HepG2 (cell line): Measurements from ENCODE around the gene INTS1. TPM values are rescaled to one million over a fixed set of nuclear protein-coding genes. Genes with fewer than 3 reads are reported as not detected.

Experiments
- ATAC-seq: fragments of 200-7000 bp; cut with Tn5 transposase; 3 replicates; pipeline ENCODE4 v1.9.1; 2020; ENCODE audit warnings: mild to moderate bottlenecking, moderate library complexity
- BruUV-seq: library from RNA; stranded (reverse); fragments of 400-500 nt; replicated peaks from 2 replicates; lab custom pipeline; 2021; lab: Mats Ljungman, UMichigan
- CTCF ChIA-PET: fragments of 300-600 bp; formaldehyde crosslinking; extraction: SDS; loops from one replicate; lab custom pipeline; 2021; ENCODE audit warnings: low total read pairs, inconsistent platforms, low intra/inter-chr PET ratio; lab: Yijun Ruan, JAX
- POLR2A ChIA-PET: fragments of 350-600 bp; sonication (Branson Sonifier 250); formaldehyde crosslinking; loops from one replicate; lab custom pipeline; 2020; ENCODE audit warnings: antibody characterized with exemption, inconsistent platforms; lab: Yijun Ruan, JAX
- DNase-seq: peaks from one replicate; pipeline ENCODE4 v3.0.0-alpha.2; 2015; ENCODE audit warnings: low spot score
- FAIRE-seq: peaks from 3 replicates; lab custom pipeline; 2011; peaks lifted over from hg19 to GRCh38; lab: Jason Lieb, UNC
- H2AFZ ChIP-seq: one replicate; pipeline ENCODE4 v1.6.1; 2011; ENCODE audit warnings: low read length, inconsistent platforms
- H3K27ac ChIP-seq: fragments of 300-600 bp; 3 replicates; pipeline ENCODE4 v1.8.0; 2011; ENCODE audit warnings: mixed run types, mild to moderate bottlenecking, mixed read lengths, low read length, inconsistent platforms; ENCODE audit not compliant: insufficient read depth; ENCODE audit errors: extremely low read length
- H3K27me3 ChIP-seq, 2 experiments: fragments of 200-600 bp in 1 of 2; 2 replicates in 1 of 2; 3 replicates in 1 of 2; pipeline versions ENCODE4 v1.6.0 to v1.8.0; 2011; ENCODE audit warnings: low read length in 2 of 2, mild to moderate bottlenecking in 2 of 2, moderate library complexity in 2 of 2, inconsistent platforms in 1 of 2; ENCODE audit not compliant: insufficient read depth in 2 of 2, control insufficient read depth in 1 of 2
- H3K36me3 ChIP-seq, 2 experiments: fragments of 200-600 bp in 1 of 2; replicated peaks in 1 of 2; 2 replicates in 1 of 2; 3 replicates in 1 of 2; pipeline versions ENCODE4 v1.5.1 to v1.8.0; 2011; ENCODE audit warnings: low read length in 2 of 2, inconsistent platforms in 1 of 2; ENCODE audit not compliant: insufficient read depth in 2 of 2, control insufficient read depth in 1 of 2
- H3K4me1 ChIP-seq: 2 replicates; pipeline ENCODE4 v1.5.1; 2012; ENCODE audit warnings: low read length, inconsistent platforms; ENCODE audit not compliant: insufficient read depth
- H3K4me2 ChIP-seq: 2 replicates; pipeline ENCODE4 v1.6.0; 2011; ENCODE audit warnings: low read depth, low read length, inconsistent platforms
- H3K4me3 ChIP-seq, 3 experiments: fragments of 200-600 bp in 1 of 3; sonication (generic), shearing (Covaris generic) in 1 of 3; replicated peaks in 1 of 3; 2 replicates each; pipeline ENCODE4 v1.5.1; 2011 to 2016; ENCODE audit warnings: low read length in 3 of 3, inconsistent platforms in 2 of 3, low read depth in 2 of 3, mild to moderate bottlenecking in 2 of 3, control low read depth in 1 of 3, mixed read lengths in 1 of 3; ENCODE audit not compliant: insufficient read depth in 1 of 3
- H3K79me2 ChIP-seq: one replicate; pipeline ENCODE4 v1.6.1; 2011; ENCODE audit warnings: low read length, inconsistent platforms; ENCODE audit not compliant: insufficient read depth
- H3K9ac ChIP-seq: 2 replicates; pipeline ENCODE4 v1.6.0; 2011; ENCODE audit warnings: mild to moderate bottlenecking, low read depth, low read length, inconsistent platforms; ENCODE audit not compliant: insufficient read depth
- H3K9me3 ChIP-seq: 2 replicates; pipeline ENCODE4 v1.5.1; 2012; ENCODE audit warnings: mild to moderate bottlenecking, low read length
- H4K20me1 ChIP-seq: 2 replicates; pipeline ENCODE4 v1.6.0; 2011; ENCODE audit warnings: inconsistent platforms, mild to moderate bottlenecking, low read length, moderate library complexity; ENCODE audit not compliant: insufficient read depth
- DDIT3 ChIP-seq: sonication (generic); formaldehyde crosslinking; IDR thresholded peaks from 2 replicates; pipeline ENCODE4 v1.4.0; 2020; ENCODE audit warnings: mild to moderate bottlenecking, missing genetic modification reagents
- GTF2F1 ChIP-seq: fragments of 150-350 bp; IDR thresholded peaks from 2 replicates; pipeline ENCODE4 v1.6.1; 2014; ENCODE audit warnings: low read length
- HNRNPL ChIP-seq: fragments of 200-400 bp; formaldehyde crosslinking; IDR thresholded peaks from 2 replicates; pipeline ENCODE4 v1.6.1; 2017; ENCODE audit warnings: mild to moderate bottlenecking, low read depth, low read length
- IKZF4 ChIP-seq: sonication (generic); formaldehyde crosslinking; IDR thresholded peaks from 2 replicates; pipeline ENCODE4 v1.5.1; 2020; ENCODE audit warnings: borderline replicate concordance, mild to moderate bottlenecking, low read depth, missing genetic modification reagents; ENCODE audit errors: not compliant biosample characterization
- IRF1 ChIP-seq: sonication (generic); formaldehyde crosslinking; IDR thresholded peaks from 2 replicates; pipeline ENCODE4 v1.4.0; 2020; ENCODE audit warnings: low read depth, mild to moderate bottlenecking, missing genetic modification reagents
- KAT8 ChIP-seq: IDR thresholded peaks from 2 replicates; pipeline ENCODE4 v1.6.1; 2016; ENCODE audit warnings: missing genetic modification reagents, missing compliant biosample characterization
- KDM1A ChIP-seq: IDR thresholded peaks from 2 replicates; pipeline ENCODE4 v1.6.1; 2016; ENCODE audit warnings: missing compliant biosample characterization
- MNT ChIP-seq: fragments of 450-650 bp; IDR thresholded peaks from 2 replicates; pipeline ENCODE4 v1.6.1; 2016
- NR1H2 ChIP-seq: sonication (generic); formaldehyde crosslinking; IDR thresholded peaks from 2 replicates; pipeline ENCODE4 v1.8.1; 2022; ENCODE audit warnings: low read depth, missing genetic modification reagents, borderline replicate concordance
- ZNF251 ChIP-seq: sonication (generic); formaldehyde crosslinking; IDR thresholded peaks from 2 replicates; pipeline ENCODE4 v1.9.0; 2021; ENCODE audit warnings: mild to moderate bottlenecking, missing genetic modification reagents
- ZNF264 ChIP-seq: sonication (generic); formaldehyde crosslinking; IDR thresholded peaks from 2 replicates; pipeline ENCODE4 v1.4.0; 2020; ENCODE audit warnings: missing genetic modification reagents
- WGBS: methylation state at CpG from one replicate; pipeline ENCODE4 v1.1.6; 2017; ENCODE audit warnings: low lambda C conversion rate; 5-methylcytosine and 5-hydroxymethylcytosine counted together
- in situ Hi-C: cut with HindIII; loops from 2 replicates; pipeline ENCODE4 v1.10.0; 2017; ENCODE audit warnings: low pct_unique_long_range_greater_than_20kb; ENCODE audit not compliant: extremely low pct_ligation_motif_present
- intact Hi-C: fragments of 100-400 bp; cut with micrococcal nuclease; formaldehyde crosslinking; loops from one replicate; pipeline ENCODE4 v1.10.0; 2022; ENCODE audit not compliant: unreplicated experiment
- polyA plus RNA-seq, 8 experiments: library from polyadenylated mRNA; depleted of rRNA in 3 of 8; stranded (reverse) in 7 of 8; unstranded in 1 of 8; fragments of >200 nt; fragmentation: Illumina TruSeq in 4 of 8; extraction: Trizol in 4 of 8; gene quantifications; 2 replicates each; pipeline versions ENCODE4 v1.2.1 to v1.2.3, GENCODE V29; 2011 to 2016; ENCODE audit warnings: low read depth in 4 of 8, missing spikeins in 1 of 8, mixed read lengths in 1 of 8; ENCODE audit not compliant: insufficient read depth in 1 of 8
- total RNA-seq, 5 experiments: library from RNA; depleted of rRNA; stranded (reverse); fragments of >200 nt; fragmentation: Illumina TruSeq; extraction: Trizol; gene quantifications; 2 replicates each; pipeline ENCODE4 v1.2.3, GENCODE V29; 2016; ENCODE audit warnings: low read depth in 1 of 5
- TF ChIP-seq, protein P1 (sequence below): sonication (generic); formaldehyde crosslinking; IDR thresholded peaks from 2 replicates; pipeline ENCODE4 v1.8.0; 2022; ENCODE audit warnings: mild to moderate bottlenecking, missing genetic modification reagents, moderate library complexity

The INTS1 gene
- total and polyA plus RNA-seq, 2 of the 13 experiments (the other 11 are each of a cell fraction or from before 2014, with no cell fraction given), result 13.7 to 29.0 TPM

DNA sequence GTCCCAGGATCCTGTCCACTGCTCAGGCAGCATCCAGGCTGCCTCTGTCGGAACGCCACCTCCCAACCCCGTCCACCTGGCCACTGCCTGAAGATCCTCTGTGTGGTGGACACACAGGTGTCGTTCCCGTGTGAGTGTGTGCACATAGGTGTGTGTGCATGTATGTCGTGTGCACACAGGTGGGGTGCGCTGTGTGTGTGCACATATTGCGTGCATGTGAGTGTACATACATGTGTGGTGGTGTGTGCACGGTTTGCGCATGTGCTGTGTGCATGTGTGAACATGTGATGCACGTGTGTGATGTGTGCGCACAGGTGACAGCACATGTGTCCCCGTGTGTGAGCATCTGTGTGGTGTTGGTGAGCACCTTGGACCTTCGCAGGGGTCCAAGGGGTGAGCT lies 44.8 kb upstream of the INTS1 start:
- Histone ChIP-seq H3K27ac (no peak overlapping the region), H3K79me2 (no peaks in the 10 kb centered on the region), H3K4me3 (no peak overlapping the region), H3K36me3 (peaks cover 5 to 10% of the 10 kb centered on the region in 2 experiments; a peak in 3 of 5 replicates), H4K20me1 (no peaks in the 10 kb centered on the region), H2AFZ (no peak overlapping the region), H3K4me2 (no peak overlapping the region), H3K9me3 (no peaks in the 10 kb centered on the region), H3K9ac (no peak overlapping the region), H3K27me3 (no peaks in the 10 kb centered on the region), H3K4me1 (peaks cover 3% of the 10 kb centered on the region)
- DNase-seq (no peak), ATAC-seq (no peak), FAIRE-seq (no peak)
- ChIA-PET CTCF (no interaction called here), POLR2A (no interaction called here)
- BruUV-seq, result no TSS peak
- in situ Hi-C loops, result no loop called here
- intact Hi-C loops, result no loop called here
- TF ChIP-seq MNT (peak; percentile 87), IKZF4 (CRISPR knock-in tag) (no peak), GTF2F1 (no peak), ZNF264 (no peak), DDIT3 (CRISPR knock-in tag) (no peak), NR1H2 (no peak), HNRNPL (0 out of 2 replicates have a peak, but pooled peaks have one; percentile 24), KDM1A (no peak), KAT8 (CRISPR knock-in tag) (no peak), IRF1 (no peak), ZNF251 (CRISPR knock-in tag) (no peak)
- TF ChIP-seq, protein P1, sequence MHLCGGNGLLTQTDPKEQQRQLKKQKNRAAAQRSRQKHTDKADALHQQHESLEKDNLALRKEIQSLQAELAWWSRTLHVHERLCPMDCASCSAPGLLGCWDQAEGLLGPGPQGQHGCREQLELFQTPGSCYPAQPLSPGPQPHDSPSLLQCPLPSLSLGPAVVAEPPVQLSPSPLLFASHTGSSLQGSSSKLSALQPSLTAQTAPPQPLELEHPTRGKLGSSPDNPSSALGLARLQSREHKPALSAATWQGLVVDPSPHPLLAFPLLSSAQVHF (CRISPR knock-in tag), result no peak
- WGBS, result 84% methylated on average over 11 of the region's 14 CpGs
